GM08714 (cell line): ENCODE results near the gene HIVEP2.

Experiments used
- H3K4me3 ChIP-seq: fragments of 200-500 bp; sonication (Bioruptor generic); 2 replicates; pipeline ENCODE4 v1.5.1; 2014; ENCODE audit warnings: mild to moderate bottlenecking, low read length, inconsistent platforms
- ZNF274 ChIP-seq: IDR thresholded peaks from 2 replicates; pipeline ENCODE4 v1.6.1; 2012; ENCODE audit warnings: mild to moderate bottlenecking, low read depth, low read length

The HIVEP2 gene

DNA sequence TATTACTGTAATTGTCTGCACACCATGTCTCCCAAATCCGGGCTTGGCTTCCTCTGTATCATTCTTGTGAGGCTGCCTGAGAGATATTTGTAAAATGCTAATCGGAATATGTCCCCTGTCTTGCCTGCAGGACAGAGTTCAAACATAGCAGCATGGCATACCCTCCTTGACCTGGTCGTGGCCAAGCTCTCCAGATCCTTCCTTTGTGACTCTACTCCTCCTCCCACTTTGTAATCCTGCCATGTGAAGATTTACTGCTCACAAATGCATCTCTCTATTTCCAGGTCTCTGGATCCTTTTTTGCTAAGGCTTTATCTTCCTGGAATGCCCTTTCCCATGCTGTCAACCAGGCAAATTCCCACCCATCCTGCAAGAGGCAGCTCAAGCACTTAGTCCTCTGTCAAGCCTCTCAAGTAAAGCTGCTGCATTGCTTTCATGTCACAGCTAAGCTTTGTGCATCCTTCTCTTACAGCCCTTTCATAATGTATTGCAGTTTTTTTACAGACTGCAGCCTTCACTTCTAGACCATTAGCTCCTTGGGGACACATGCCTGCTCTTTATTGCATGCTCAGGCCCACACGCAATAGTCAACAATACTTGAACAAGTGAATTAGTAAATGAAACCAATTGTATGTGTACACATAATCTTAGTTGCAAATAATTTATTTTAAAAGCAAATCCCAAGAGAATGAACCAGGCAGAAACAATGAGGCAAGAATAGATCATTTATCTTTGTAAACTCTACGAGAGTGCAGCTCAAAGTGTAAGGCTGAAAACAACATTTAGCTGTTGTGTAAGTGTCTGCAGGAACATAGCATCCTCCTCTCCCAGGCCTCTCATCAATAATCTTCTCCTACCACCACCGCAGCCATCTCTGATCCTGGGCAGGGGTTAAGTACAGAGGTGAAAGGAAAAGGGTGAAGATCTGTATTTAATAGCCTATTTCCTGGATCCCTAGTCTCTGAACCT, 45.8 kb downstream of the HIVEP2 start:
- no peak overlapping the region for H3K4me3 ChIP-seq
- TF ChIP-seq ZNF274, result no peak

DNA sequence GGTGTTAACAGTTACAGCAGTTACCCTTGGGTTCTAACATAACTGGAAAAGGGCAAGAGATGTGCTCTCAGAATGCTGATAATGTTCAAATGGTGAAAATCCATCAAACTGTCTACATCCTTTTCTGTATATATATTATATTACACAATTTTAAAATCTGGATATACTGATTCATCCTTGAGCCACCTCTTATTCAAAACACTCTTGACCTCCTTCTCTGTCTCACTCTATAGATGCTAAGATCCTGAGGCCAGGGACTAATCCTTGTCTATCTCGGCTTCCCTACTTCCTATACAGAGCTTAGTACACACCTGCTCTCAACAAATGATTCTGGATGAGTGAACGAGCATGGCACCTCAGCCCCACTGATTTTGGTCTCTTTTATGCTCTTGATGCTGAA, 47.3 kb downstream of the HIVEP2 start:
- H3K4me3 ChIP-seq, result no peak overlapping the region
- TF ChIP-seq ZNF274, result no peak

DNA sequence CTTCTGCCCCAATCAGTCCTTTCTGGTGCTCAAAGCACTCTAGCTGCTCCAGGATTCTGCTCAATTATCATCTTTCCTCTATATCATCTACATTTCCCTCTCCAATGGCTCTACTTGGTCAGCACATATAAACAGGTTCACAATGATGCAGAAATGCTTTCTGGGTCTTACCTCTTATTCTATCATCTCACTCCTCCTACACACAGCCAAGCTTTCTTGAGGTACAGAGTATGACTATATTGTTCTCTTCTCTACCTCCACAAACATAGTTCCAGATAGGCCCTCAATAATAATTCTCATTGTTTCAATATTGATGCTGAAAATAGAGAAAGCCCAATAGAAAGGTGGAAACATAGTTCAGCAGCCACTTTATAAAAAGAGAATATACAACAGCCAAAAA, 48.2 kb downstream of the HIVEP2 start:
- TF ChIP-seq ZNF274, result no peak
- no peak overlapping the region for H3K4me3 ChIP-seq

DNA sequence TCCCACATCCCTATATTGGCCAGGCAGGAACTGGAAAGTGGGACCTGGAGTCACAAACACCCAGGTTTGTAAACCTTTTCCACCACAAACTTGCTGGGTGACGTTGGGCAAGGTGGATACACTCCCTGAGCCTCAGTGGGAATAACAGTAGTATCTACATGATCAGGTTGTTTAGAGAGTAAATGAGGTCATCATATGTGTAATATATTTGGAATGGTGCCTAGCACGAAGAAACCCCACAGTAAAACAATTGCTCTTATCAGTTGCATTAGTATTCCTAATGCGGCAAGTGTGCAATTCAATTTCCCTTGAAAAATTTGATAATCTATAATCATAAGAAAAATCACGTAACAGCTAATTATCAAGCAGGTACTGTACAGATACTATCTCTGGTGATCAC, 51.9 kb downstream of the HIVEP2 start:
- no peak overlapping the region for H3K4me3 ChIP-seq
- TF ChIP-seq ZNF274, result no peak

DNA sequence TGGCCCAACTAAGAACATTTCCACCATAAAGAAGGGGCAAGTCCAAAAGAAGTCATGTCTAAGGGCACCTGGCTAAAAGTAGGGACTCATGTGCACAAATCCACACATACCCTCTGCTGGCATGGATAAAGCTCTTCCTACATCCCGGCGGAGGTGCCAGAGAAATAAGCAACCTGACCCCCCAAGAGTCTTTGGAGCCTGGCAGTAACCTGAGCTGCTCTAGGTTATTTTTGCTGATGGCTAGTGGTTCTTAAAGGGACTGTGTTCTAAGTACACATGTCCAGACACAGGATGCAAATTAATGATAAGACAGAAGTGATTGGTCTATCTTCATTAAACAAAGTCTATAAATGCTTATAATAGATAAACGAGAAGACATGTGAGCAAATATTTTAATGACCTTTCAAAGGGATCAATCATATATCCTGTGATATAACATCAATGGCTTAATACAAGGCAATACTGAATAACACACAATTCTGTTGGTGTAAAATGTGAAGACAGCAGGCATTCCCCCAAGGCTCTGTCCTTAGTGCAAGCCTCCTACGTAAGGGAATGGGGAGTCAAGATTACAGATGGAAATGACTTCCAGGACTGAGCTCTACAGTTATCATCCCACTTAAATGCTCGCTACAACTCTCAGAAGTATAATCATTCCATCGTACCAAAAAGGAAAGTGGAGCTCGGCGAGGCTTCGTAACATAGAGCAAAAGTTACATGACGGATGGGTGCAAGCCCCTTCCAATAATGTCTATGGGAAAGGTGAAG, 52.5 kb downstream of the HIVEP2 start:
- TF ChIP-seq ZNF274, result no peak
- no peak overlapping the region for H3K4me3 ChIP-seq

DNA sequence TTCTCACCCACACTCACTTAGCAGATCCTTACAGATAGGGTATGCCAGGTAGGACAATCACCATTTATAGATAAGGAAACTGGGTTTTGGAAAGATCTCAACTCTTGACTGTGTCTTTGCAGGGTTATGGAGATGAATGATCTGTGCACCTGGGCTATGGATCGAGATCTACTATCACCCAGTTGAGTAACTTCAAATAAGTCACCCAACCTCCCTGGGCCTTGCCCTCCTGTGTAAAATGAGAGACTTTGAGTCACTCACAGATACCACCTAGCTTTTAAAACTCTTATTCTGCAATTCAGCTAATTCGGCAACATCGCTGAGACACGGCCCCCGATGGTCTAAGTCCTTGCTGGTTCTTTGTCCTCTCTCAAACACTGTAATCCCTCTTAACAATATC, 53.5 kb downstream of the HIVEP2 start:
- no peak for TF ChIP-seq ZNF274

DNA sequence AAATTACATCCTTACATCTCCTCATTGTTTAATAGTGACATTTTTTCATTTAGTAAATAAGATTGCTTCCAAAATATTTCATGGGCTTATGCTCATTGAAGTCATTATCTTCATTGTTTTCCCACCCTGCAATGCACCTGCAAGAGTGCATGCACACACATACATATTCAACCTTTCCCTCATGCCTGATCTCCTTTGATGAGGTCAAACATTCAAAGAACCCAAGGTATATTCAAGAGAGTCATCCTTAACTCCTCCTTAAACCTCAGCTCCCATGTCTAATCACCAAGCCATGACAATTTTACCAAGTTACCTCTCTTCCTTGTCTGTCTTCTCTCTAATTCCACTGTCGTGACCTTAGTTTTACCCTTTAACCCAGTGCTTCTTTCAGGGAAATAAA, 56.5 kb downstream of the HIVEP2 start:
- TF ChIP-seq ZNF274, result no peak

More for the DNA sequence above, 53.5 kb downstream of the HIVEP2 start:
- H3K4me3 ChIP-seq, result no peak overlapping the region

DNA sequence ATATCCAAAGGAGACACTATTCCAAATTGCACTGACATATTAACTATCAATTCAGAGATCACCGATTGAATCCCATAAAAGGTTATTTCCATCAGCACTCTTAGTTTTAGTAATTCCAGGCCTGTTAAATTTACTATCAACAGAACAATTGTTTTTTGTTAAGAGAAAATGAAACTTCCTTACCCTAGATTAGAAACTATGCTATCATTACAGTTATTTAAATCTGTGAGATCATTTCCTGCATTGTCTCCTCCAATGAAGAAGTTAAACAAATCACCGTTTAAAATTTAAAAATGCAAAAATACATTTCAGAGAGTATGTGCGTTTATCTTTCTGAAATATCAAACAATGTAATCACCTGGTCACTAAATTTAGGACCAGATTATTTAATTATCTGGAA, 57.5 kb downstream of the HIVEP2 start:
- no peak overlapping the region for H3K4me3 ChIP-seq
- no peak for TF ChIP-seq ZNF274

More for the DNA sequence above, 56.5 kb downstream of the HIVEP2 start:
- H3K4me3 ChIP-seq, result no peak overlapping the region

DNA sequence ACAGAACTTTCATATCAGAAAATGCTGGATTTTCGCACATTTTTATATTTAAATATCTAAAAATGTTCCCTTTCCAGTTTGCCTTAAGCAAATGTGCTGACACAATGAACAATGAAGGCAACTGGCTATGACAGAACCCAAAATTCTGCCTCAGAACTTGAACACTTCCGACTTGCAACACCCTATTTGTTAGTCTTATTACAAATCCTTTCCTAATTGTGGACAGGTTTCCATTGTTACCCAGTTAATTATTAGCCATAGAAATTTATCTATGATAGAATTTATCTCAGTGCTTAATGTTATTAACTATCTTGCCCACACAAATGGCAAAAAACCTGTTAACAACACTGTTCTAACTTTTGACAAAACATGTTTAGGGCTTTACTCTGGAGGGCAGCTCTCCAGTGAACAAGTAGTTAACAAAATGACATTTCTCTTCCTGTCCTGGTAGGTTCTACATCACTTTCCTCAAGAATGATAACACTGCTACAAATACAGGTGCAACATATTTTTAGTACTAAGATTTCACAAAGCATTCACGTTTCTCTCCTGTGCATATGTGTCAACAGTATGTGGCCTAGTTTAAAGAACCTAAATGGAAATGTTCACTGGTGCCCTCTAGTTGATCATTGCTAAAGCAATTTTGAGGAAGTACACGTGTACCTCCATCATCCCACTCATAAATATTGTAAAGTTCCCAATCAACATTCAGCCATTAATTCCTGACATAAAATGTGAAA, 58.4 kb downstream of the HIVEP2 start:
- no peak for TF ChIP-seq ZNF274
- no peak overlapping the region for H3K4me3 ChIP-seq

DNA sequence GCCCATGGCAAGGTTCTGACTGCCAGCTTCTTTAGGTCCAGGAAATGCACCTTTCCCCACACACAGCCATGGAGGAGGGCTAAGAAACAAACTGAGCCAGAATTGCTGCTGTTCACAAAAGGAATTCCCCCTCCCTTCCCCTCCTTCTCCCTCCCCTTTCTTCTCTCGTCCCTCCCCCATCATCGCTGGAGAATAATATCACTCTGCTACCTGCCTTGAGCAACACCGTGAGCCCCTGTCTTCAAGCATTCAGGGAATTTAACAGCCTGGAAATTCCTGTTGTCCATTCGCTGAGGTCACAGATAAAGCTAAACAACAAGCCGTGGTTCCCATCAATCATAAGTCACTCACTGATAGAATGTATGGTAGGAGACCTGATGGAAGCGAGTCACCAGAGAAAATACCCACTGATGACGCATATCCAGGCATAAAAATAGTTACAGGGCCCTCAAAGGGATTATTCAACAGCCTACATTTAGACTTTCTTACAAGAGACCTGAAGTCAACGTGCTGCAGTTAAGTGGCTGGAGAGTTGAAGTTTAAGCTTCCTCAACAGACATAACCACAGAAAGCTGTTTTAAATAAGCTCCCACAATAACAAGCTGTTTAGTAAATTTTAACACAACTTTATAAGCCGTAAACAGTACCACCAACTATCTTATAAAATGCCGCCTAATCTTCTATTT, 59.7 kb downstream of the HIVEP2 start:
- TF ChIP-seq ZNF274, result no peak
- H3K4me3 ChIP-seq, result peak overlapping the region; percentile 68

DNA sequence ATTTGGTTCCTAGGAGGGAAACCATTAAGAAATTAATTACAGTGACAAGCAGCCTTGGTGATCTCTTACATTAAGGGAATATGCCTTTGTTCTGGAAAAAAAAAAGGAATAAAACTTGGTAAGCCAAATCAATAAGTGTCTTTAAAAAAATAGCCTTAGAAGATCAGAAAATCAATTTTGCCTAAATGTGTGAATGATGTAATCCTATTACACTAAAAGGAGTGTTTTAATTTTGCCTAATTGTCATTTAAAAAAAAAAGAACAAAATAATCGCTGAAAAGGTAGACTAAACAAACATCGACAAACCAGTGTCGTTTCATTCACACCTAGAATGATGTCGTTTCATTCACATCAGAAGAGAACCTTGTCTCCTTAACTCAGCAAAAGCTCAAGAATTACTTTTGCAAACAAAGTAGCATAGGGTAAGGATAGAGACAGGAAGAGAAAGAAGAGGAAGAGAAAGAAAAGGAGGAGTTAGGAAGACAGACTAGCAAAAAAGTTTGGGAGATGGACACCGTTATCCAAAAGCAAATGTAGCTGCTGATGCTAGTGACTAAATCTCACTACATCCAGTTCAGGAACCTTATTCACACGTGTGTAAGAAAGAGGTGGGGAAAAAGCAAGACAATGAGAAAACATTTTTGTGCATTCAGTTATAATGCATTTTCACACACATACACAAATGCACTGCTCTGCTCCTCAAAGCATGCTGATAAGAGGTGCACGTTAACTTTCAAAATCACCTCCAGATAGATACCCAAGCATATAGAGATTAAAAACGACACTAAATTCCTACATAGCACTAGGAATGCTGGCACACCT, 60.6 kb downstream of the HIVEP2 start:
- TF ChIP-seq ZNF274, result no peak
- peak overlapping the region; percentile 68 for H3K4me3 ChIP-seq

DNA sequence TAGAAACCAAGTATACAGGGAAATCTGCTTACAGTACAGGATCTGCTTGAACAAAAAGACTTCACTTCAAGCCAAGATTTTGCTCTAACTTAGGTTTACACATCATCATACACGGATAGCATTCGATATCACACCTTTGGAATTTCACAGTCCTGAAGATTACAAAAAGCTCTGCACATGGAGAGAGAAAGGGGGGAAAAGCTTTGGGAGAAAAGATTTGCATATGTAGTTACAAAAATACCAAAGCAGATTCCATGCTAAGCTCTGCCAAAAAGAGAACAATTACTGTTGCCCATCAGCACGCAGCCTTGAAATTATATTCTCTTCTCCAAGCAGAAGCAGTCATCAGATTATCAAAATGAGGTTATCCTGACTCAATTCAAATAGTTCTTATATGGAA, 62.0 kb downstream of the HIVEP2 start:
- TF ChIP-seq ZNF274, result no peak
- no peak overlapping the region for H3K4me3 ChIP-seq

DNA sequence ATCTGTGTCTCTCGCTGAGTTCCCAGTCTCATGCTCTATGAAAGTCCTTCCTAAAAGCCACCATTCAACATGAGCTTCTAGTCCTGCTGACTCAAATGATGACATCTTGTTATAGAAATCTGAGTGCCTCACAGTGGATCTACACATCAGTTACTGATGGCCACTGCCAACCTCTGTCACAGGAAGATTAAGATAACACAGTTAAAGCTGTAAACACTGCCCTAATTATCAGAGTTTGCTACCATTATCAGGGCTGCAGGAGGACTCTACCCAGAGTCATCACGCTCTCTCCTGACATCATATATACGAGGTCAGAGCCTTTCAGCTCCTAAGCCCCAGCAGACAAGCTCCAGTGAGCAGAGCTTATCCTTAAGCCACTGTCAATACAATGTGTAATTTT, 63.2 kb downstream of the HIVEP2 start:
- H3K4me3 ChIP-seq, result no peak overlapping the region
- TF ChIP-seq ZNF274, result no peak

DNA sequence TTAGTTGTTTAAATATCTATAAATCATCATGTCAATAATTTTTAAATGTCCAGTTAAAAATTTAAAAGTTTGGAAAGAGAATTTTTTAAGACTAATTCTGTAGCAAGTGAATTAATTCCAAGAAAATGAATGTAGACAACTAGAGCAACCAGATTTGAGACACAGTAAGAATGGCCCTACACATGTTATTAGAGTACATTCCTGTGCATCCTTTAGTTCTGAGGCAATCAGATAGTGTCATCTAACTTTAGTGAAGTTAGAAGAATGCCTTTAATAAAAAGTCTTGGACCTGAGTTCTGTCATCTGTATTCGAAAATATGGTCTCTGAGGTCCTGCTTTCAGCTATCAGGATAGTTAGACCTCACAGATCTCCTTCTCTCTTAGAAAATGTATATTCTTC, 63.7 kb downstream of the HIVEP2 start:
- TF ChIP-seq ZNF274, result no peak

More for the DNA sequence above, 63.7 kb downstream of the HIVEP2 start:
- no peak overlapping the region for H3K4me3 ChIP-seq
